GM18909 (cell line): ENCODE results near the gene FOXA1.

Experiments used
- ATAC-seq: cut with Tn5 transposase; IDR thresholded peaks from one replicate; pipeline ENCODE4 v1.9.1; 2021; ENCODE audit warnings: mild to moderate bottlenecking; ENCODE audit not compliant: unreplicated experiment, poor library complexity

The FOXA1 gene

GRCh38 chr14:37591311-37591940 lies 3.6 kb downstream of the FOXA1 start:
- no peak for ATAC-seq

GRCh38 chr14:37590428-37591139 lies 4.5 kb downstream of the FOXA1 start:
- no peak for ATAC-seq

- no peak for ATAC-seq
Measured at GRCh38 chr14:37589715-37590427, 5.2 kb downstream of the FOXA1 start.

GRCh38 chr14:37588956-37589714 lies 5.9 kb downstream of the FOXA1 start:
- ATAC-seq: no peak

GRCh38 chr14:37588667-37588955 lies 6.4 kb downstream of the FOXA1 start:
- no peak for ATAC-seq

GRCh38 chr14:37587881-37588666 lies 7.0 kb downstream of the FOXA1 start:
- ATAC-seq: no peak

- no peak for ATAC-seq
Measured at GRCh38 chr14:37587131-37587803, 7.8 kb downstream of the FOXA1 start.

GRCh38 chr14:37586797-37587130 lies 8.3 kb downstream of the FOXA1 start:
- no peak for ATAC-seq

GRCh38 chr14:37585971-37586796 lies 8.9 kb downstream of the FOXA1 start:
- ATAC-seq: no peak

GRCh38 chr14:37585101-37585511 lies 9.9 kb downstream of the FOXA1 start:
- ATAC-seq: no peak

GRCh38 chr14:37584211-37585100 lies 10.6 kb downstream of the FOXA1 start:
- no peak for ATAC-seq

- ATAC-seq: no peak
Measured at GRCh38 chr14:37583358-37584210, 11.5 kb downstream of the FOXA1 start.

GRCh38 chr14:37580146-37580545 lies 14.9 kb downstream of the FOXA1 start:
- ATAC-seq: no peak

GRCh38 chr14:37579274-37579673 lies 15.8 kb downstream of the FOXA1 start:
- no peak for ATAC-seq

GRCh38 chr14:37573356-37573755 lies 21.7 kb downstream of the FOXA1 start:
- ATAC-seq: no peak

GRCh38 chr14:37571391-37571790 lies 23.7 kb downstream of the FOXA1 start:
- ATAC-seq: no peak

GRCh38 chr14:37569729-37570128 lies 25.3 kb downstream of the FOXA1 start:
- no peak for ATAC-seq
